Liver (tissue), 3 donors: ENCODE data around the gene ELL3.

Experiments
- ATF3 ChIP-seq: IDR thresholded peaks from 2 replicates; pipeline ENCODE4 v1.6.1; 2016; ENCODE audit warnings: antibody characterized with exemption
- EGR1 ChIP-seq, 2 donors: IDR thresholded peaks; 2 replicates each; pipeline ENCODE4 v1.6.1; 2016 to 2018; ENCODE audit warnings: antibody characterized with exemption in 2 of 2, low read depth in 2 of 2
- GABPA ChIP-seq, 2 donors: IDR thresholded peaks in 1 of 2; conservative IDR thresholded peaks in 1 of 2; 2 replicates each; pipeline ENCODE4 v1.6.1; 2016; ENCODE audit warnings: antibody characterized with exemption in 2 of 2, mild to moderate bottlenecking in 1 of 2, moderate library complexity in 1 of 2
- HNF4A ChIP-seq, 2 donors: conservative IDR thresholded peaks; 2 replicates each; pipeline ENCODE4 v1.6.1; 2016; ENCODE audit warnings: antibody characterized with exemption in 2 of 2, mild to moderate bottlenecking in 2 of 2
- HNF4G ChIP-seq: IDR thresholded peaks from 2 replicates; pipeline ENCODE4 v1.6.1; 2016; ENCODE audit warnings: antibody characterized with exemption
- NR2F2 ChIP-seq: IDR thresholded peaks from 2 replicates; pipeline ENCODE4 v1.6.1; 2016; ENCODE audit warnings: antibody characterized with exemption
- RAD21 ChIP-seq, 2 donors: IDR thresholded peaks; 2 replicates each; pipeline ENCODE4 v1.6.1; 2016; ENCODE audit warnings: antibody characterized with exemption in 2 of 2, mild to moderate bottlenecking in 2 of 2
- SP1 ChIP-seq: IDR thresholded peaks from 2 replicates; pipeline ENCODE4 v1.6.1; 2018; ENCODE audit warnings: antibody characterized with exemption, mild to moderate bottlenecking
- TAF1 ChIP-seq: conservative IDR thresholded peaks from 2 replicates; pipeline ENCODE4 v1.6.1; 2016; ENCODE audit warnings: antibody characterized with exemption, mild to moderate bottlenecking
- TF ChIP-seq, protein P1 (sequence below): fragments of 150-350 bp; IDR thresholded peaks from 2 replicates; pipeline ENCODE4 v1.5.1; 2017; ENCODE audit warnings: improper control_type of control experiment, low read depth, low read length; ENCODE audit not compliant: missing input control
- TF ChIP-seq, protein P2 (sequence below): IDR thresholded peaks from 2 replicates; pipeline ENCODE4 v1.6.1; 2016; ENCODE audit warnings: antibody characterized with exemption
- TF ChIP-seq, protein P3 (sequence below): IDR thresholded peaks from 2 replicates; pipeline ENCODE4 v1.6.1; 2016; ENCODE audit warnings: antibody characterized with exemption, mild to moderate bottlenecking
- donor health status: healthy.
- donor health status: healthy.

DNA sequence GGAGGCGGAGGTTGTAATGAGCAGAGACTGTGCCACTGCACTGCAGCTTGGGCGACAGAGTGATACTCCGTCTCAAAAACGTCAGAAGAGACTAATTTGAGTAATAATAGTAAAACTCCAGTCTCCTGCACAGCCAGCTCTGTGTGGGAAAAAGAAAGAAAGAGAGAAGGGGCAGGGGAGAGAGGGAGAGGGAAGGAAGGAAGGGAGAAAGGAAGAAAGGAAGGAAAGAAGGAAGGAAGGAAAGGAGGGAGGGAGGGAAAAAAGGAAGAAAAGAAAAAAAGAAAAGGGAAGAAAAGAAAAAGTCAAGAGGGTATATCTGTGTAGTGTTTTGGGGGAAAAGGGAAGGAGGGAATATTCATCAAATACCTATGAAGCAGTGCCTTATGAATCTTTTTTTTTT lies 53.6 kb downstream of the ELL3 start:
- TF ChIP-seq, protein P1, sequence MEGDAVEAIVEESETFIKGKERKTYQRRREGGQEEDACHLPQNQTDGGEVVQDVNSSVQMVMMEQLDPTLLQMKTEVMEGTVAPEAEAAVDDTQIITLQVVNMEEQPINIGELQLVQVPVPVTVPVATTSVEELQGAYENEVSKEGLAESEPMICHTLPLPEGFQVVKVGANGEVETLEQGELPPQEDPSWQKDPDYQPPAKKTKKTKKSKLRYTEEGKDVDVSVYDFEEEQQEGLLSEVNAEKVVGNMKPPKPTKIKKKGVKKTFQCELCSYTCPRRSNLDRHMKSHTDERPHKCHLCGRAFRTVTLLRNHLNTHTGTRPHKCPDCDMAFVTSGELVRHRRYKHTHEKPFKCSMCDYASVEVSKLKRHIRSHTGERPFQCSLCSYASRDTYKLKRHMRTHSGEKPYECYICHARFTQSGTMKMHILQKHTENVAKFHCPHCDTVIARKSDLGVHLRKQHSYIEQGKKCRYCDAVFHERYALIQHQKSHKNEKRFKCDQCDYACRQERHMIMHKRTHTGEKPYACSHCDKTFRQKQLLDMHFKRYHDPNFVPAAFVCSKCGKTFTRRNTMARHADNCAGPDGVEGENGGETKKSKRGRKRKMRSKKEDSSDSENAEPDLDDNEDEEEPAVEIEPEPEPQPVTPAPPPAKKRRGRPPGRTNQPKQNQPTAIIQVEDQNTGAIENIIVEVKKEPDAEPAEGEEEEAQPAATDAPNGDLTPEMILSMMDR = no peak
- TF ChIP-seq SP1 (no peak), ATF3 (no peak), NR2F2 (no peak), HNF4A (conservative IDR thresholded peaks at IDR 0.05) (no peak), RAD21 (IDR thresholded peaks at IDR 0.05) (no peak), TAF1 (no peak), GABPA (IDR thresholded peaks at IDR 0.05 in 1 of 2, conservative IDR thresholded peaks at IDR 0.05 in 1 of 2) (no peak), EGR1 (IDR thresholded peaks at IDR 0.05; ENCODE audit: low read depth in 2 of 2) (no peak), HNF4G (no peak)
- TF ChIP-seq, protein P2, sequence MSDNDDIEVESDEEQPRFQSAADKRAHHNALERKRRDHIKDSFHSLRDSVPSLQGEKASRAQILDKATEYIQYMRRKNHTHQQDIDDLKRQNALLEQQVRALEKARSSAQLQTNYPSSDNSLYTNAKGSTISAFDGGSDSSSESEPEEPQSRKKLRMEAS = no peak
- TF ChIP-seq, protein P3, sequence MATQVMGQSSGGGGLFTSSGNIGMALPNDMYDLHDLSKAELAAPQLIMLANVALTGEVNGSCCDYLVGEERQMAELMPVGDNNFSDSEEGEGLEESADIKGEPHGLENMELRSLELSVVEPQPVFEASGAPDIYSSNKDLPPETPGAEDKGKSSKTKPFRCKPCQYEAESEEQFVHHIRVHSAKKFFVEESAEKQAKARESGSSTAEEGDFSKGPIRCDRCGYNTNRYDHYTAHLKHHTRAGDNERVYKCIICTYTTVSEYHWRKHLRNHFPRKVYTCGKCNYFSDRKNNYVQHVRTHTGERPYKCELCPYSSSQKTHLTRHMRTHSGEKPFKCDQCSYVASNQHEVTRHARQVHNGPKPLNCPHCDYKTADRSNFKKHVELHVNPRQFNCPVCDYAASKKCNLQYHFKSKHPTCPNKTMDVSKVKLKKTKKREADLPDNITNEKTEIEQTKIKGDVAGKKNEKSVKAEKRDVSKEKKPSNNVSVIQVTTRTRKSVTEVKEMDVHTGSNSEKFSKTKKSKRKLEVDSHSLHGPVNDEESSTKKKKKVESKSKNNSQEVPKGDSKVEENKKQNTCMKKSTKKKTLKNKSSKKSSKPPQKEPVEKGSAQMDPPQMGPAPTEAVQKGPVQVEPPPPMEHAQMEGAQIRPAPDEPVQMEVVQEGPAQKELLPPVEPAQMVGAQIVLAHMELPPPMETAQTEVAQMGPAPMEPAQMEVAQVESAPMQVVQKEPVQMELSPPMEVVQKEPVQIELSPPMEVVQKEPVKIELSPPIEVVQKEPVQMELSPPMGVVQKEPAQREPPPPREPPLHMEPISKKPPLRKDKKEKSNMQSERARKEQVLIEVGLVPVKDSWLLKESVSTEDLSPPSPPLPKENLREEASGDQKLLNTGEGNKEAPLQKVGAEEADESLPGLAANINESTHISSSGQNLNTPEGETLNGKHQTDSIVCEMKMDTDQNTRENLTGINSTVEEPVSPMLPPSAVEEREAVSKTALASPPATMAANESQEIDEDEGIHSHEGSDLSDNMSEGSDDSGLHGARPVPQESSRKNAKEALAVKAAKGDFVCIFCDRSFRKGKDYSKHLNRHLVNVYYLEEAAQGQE = no peak
